Measurements from ENCODE around the gene LCOR.

Gene LCOR

GRCh38 chr10:96833220-96834001 lies 1.3 kb downstream of the LCOR start:
- Mint-ChIP-seq H3K4me3 (peak overlapping the region; percentile 99), H3K27ac (peak overlapping the region; percentile 99), H3K27me3 (ENCODE audit: low read depth, poor library complexity) (peaks cover 4% of the 10 kb centered on the region), H3K36me3 (ENCODE audit: low read depth) (peaks cover 30% of the 10 kb centered on the region), H3K9me3 (peaks cover 9% of the 10 kb centered on the region), H3K4me1 (peaks cover 47% of the 10 kb centered on the region)
- no peak for TF ChIP-seq CTCF (IDR thresholded peaks at IDR 0.05)
- no peak for DNase-seq

- H3K4me1 Mint-ChIP-seq, result peaks cover 47% of the 10 kb centered on the region
Observed at GRCh38 chr10:96834120-96834519, 2.0 kb downstream of the LCOR start.

GRCh38 chr10:96835899-96836298 lies 3.8 kb downstream of the LCOR start:
- no peak overlapping the region for H3K27ac Mint-ChIP-seq
- H3K4me1 Mint-ChIP-seq, result peaks cover 42% of the 10 kb centered on the region
- H3K4me3 Mint-ChIP-seq, result peak overlapping the region; percentile 99
- H3K36me3 Mint-ChIP-seq (ENCODE audit: low read depth), result peaks cover 46% of the 10 kb centered on the region
- peaks cover 16% of the 10 kb centered on the region for H3K9me3 Mint-ChIP-seq
- no peak for TF ChIP-seq CTCF (IDR thresholded peaks at IDR 0.05)
- peaks cover 4% of the 10 kb centered on the region for H3K27me3 Mint-ChIP-seq (ENCODE audit: low read depth, poor library complexity)
- no peak for DNase-seq

More at GRCh38 chr10:96834120-96834519, 2.0 kb downstream of the LCOR start:
- Mint-ChIP-seq H3K9me3 (peaks cover 12% of the 10 kb centered on the region), H3K36me3 (ENCODE audit: low read depth) (peaks cover 37% of the 10 kb centered on the region), H3K27me3 (ENCODE audit: low read depth, poor library complexity) (peaks cover 4% of the 10 kb centered on the region), H3K4me3 (peak overlapping the region; percentile 99), H3K27ac (peak overlapping the region; percentile 99)
- TF ChIP-seq CTCF (IDR thresholded peaks at IDR 0.05), result no peak
- DNase-seq, result no peak

GRCh38 chr10:96838529-96838928 lies 6.4 kb downstream of the LCOR start:
- Mint-ChIP-seq H3K4me3 (no peak overlapping the region), H3K9me3 (peaks cover 16% of the 10 kb centered on the region), H3K4me1 (peaks cover 32% of the 10 kb centered on the region), H3K27ac (no peak overlapping the region), H3K36me3 (ENCODE audit: low read depth) (peaks cover 56% of the 10 kb centered on the region), H3K27me3 (ENCODE audit: low read depth, poor library complexity) (no peaks in the 10 kb centered on the region)
- no peak for TF ChIP-seq CTCF (IDR thresholded peaks at IDR 0.05)
- no peak for DNase-seq

GRCh38 chr10:96840841-96841518 lies 8.9 kb downstream of the LCOR start:
- Mint-ChIP-seq H3K27me3 (ENCODE audit: low read depth, poor library complexity) (no peaks in the 10 kb centered on the region), H3K36me3 (ENCODE audit: low read depth) (peaks cover 58% of the 10 kb centered on the region), H3K4me1 (peaks cover 15% of the 10 kb centered on the region), H3K4me3 (no peak overlapping the region), H3K27ac (no peak overlapping the region), H3K9me3 (peaks cover 21% of the 10 kb centered on the region)
- no peak for DNase-seq
- TF ChIP-seq CTCF (IDR thresholded peaks at IDR 0.05), result no peak
